Measurements from ENCODE around the gene NFASC.

NFASC gene

GRCh38 chr1:204979306-204979705, 108.6 kb downstream of the NFASC start:
- DNase-seq (ENCODE audit: low spot score) (no peak), FAIRE-seq (no peak)

DNA sequence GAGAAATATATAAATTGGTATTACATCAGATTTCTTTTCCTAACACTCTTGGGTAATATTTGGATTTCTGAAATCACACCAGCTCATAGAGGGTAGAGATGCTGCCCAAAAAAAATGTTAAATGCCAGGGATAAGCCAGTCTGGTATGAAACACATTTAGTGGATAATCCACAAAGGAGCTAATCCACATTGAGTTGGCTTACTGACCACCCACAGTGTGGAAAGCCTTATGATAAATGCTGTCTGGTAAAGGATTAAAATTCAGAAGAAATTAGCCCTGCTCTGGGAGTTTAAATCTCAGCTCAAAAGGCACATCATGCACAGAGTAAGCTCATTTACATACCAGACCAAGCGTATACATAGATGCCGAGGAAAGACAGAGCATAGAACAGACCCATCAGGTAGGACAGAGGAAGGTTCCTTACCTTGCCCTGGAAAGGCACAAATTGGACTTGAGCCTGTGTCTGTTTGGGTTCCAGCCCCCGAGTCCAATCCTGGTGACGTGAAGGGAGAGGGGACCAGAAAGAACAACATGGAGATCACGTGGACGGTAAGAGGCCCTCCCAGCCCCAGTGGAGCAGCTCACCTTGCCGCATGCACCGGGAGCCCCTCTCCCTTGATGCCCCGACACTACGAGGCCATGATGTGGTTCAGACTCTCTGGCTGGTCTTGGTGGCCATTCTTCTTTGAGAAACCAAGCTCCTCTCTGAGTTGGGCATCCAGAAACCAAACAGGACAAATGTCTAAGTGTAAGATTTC, 109.4 kb downstream of the NFASC start:
- peak; percentile 32 for FAIRE-seq
- DNase-seq (ENCODE audit: low spot score), result no peak

GRCh38 chr1:204980840-204981405, 110.3 kb downstream of the NFASC start:
- DNase-seq (ENCODE audit: low spot score) (no peak), FAIRE-seq (no peak)

GRCh38 chr1:204983136-204983535, 112.5 kb downstream of the NFASC start:
- no peak for FAIRE-seq

DNA sequence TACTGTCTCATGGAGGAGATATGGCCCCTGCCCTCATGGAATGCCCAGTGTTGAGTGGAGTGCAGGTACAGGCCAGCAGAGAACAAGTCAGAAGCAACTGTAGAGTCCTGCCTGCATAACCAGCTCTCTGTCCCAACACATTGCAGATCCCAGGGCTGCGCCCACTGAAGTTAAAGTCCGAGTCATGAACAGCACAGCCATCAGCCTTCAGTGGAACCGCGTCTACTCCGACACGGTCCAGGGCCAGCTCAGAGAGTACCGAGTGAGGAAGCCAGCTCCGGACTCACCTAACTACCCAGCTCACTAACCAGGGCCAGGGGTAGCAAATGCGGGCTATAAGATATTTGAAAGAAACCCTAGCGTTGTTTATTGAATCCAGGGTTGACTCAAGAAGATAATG, 113.2 kb downstream of the NFASC start:
- no peak for DNase-seq (ENCODE audit: low spot score)
- no peak for FAIRE-seq

More at GRCh38 chr1:204983136-204983535, 112.5 kb downstream of the NFASC start:
- no peak for DNase-seq (ENCODE audit: low spot score)

DNA sequence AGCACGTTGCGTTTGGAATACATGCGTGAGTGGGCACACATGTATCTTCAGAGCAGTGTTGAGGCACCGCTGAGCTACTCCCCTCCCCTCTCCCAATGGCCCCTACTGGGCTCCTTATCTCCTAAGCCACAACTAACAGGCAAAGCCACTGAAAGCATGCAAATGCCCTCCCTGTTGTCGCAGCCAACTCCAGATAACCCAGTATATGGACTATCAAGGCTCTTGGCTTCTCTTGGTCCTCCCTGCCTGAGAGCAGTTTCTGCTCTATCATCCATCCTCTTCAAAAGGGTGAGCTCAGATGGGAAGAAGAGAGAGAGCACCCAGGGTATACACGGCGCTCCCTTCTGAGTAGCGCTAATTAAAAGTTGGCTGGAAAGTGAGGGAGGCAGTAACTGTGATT, 113.8 kb downstream of the NFASC start:
- no peak for FAIRE-seq
- no peak for DNase-seq (ENCODE audit: low spot score)

GRCh38 chr1:204986181-204986580, 115.5 kb downstream of the NFASC start:
- DNase-seq (ENCODE audit: low spot score) (no peak), FAIRE-seq (no peak)

- no peak for FAIRE-seq
- DNase-seq (ENCODE audit: low spot score), result no peak
These were observed 117.0 kb downstream of the NFASC start for GRCh38 chr1:204987689-204988088.

DNA sequence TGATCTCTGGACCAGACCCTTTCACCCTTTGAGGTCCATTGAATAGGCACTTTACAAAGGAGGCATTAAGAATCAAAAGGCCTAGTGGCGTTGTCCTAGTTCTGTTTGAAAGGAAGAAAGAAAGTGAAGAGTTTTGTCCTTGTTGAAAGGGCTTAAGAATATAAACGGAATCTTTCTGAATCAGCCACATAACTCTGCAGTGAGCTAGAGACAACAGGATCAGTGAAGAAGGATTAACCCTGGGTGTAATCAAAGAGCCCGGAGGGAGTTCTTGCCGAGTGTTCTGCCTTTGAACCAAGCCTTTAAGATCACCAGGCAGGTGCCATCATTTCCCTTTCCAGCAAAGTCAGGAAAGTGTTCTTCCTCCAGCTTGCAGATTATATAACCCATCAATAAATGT, 117.5 kb downstream of the NFASC start:
- DNase-seq (ENCODE audit: low spot score), result no peak
- FAIRE-seq, result no peak

GRCh38 chr1:204989266-204990058, 118.8 kb downstream of the NFASC start:
- FAIRE-seq, result no peak
- peak; percentile 88 for DNase-seq (ENCODE audit: low spot score)

DNA sequence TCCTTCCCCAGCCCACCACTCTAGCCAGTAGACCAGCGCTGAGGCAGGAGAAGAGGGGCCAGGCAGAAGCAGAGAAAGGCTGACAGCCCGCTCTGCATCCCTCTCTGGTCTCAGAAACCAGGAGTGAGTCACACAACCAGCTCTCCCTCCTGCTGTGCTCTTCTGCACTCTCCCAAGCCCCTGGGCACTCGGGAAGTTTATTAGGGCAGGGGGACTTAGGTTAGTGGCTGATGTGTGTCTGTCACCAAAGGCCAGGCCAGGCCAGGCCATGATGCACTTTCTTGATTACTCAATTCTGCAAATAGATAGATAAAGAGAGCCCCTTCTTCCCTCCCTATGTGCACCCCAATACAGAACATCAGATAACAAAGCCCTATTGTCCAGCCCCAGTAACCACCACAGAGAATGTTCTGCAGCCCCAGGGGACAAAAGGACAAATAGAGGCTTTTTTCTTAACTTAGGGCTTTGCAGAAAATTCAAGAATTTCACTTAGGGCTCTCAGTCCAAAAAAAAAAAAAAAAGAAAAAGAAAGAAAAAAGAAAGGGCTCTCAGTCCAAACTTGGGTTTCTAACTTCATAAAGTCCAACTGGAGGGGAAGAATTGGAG, 119.5 kb downstream of the NFASC start:
- FAIRE-seq (no peak), DNase-seq (ENCODE audit: low spot score) (no peak)

- FAIRE-seq, result no peak
These were observed 120.2 kb downstream of the NFASC start for GRCh38 chr1:204990721-204991341.

DNA sequence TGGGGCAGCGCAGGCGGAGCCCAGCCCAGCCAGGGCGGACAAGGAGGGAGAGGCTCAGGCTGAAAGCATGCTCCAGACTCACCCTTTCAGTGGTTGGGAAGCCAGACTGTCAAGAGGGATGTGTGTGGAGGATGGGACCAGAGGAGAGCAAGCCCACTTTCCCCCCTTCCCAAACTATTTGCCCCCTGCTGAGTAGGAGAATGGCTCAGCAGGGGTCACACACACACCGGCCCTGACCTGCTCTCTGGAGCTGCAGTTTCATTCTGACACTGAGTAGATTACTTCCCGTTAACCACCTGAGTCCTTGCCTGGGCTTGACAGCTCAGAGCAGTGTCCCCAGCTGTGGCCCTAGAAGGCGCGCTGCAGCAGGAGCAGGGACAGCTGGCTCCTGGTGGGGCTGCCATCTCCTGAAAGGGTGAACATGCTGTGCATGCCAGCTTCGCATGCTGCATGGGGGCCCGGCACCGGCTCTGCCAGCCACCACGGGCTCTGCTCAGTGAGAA, 120.7 kb downstream of the NFASC start:
- DNase-seq (ENCODE audit: low spot score) (no peak), FAIRE-seq (no peak)

More at GRCh38 chr1:204990721-204991341, 120.2 kb downstream of the NFASC start:
- no peak for DNase-seq (ENCODE audit: low spot score)

GRCh38 chr1:204992201-204992997, 121.7 kb downstream of the NFASC start:
- FAIRE-seq (no peak), DNase-seq (ENCODE audit: low spot score) (no peak)

DNA sequence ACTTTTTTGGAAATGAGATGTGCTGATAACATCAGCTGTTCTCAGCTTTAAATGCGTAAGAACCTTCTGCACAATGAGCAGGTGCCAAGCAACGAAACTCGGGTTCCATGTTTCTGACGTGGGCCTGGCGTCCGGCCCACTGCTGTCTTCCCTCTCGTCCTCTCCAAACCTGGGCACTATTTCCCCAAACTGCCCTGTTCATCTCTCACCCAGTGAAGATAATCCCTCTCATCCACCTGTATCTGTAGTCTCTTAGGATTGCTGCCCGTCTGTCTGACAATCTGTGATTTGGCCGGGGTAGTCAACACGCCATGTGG, 122.3 kb downstream of the NFASC start:
- DNase-seq (ENCODE audit: low spot score) (no peak), FAIRE-seq (no peak)

DNA sequence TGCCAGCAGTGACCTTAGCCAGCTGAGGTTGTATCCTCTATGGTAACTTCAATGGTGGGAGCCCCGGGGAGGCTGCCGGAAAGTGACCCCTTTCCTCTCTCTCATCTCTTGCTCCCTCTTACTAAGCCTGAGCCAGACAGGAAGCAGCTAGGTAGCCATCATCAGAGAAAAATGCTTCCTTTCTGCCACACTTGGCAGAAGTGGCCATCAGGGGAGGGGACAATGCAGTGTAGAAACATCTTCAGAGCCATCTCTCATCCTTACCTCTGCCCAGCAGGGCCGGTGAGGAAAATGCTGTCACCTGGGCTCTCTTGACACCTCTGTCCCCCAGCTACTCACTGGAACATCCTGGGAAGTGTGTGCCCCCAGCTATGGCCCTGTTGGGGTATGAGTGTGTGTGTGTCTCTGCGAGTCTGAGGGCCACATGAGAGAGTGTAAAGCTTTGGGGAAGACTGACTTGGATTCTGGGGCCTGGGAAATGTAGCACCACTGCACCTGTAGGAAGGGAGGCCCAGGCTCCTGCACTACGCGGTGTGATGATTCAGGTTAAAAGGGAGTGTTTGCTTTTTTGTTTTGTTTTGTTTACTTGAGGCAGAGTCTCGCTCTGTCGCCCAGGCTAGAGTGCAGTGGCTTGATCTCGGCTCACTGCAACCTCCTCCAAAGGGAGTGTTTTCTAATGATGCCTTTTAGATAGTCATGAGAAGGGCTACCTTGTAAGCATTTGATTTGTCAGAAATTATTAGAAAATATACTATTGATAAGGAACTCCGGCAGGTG, 123.6 kb downstream of the NFASC start:
- no peak for DNase-seq (ENCODE audit: low spot score)
- FAIRE-seq, result no peak

- DNase-seq (ENCODE audit: low spot score) (no peak), FAIRE-seq (no peak)
These were observed 126.3 kb downstream of the NFASC start for GRCh38 chr1:204996981-204997380.

DNA sequence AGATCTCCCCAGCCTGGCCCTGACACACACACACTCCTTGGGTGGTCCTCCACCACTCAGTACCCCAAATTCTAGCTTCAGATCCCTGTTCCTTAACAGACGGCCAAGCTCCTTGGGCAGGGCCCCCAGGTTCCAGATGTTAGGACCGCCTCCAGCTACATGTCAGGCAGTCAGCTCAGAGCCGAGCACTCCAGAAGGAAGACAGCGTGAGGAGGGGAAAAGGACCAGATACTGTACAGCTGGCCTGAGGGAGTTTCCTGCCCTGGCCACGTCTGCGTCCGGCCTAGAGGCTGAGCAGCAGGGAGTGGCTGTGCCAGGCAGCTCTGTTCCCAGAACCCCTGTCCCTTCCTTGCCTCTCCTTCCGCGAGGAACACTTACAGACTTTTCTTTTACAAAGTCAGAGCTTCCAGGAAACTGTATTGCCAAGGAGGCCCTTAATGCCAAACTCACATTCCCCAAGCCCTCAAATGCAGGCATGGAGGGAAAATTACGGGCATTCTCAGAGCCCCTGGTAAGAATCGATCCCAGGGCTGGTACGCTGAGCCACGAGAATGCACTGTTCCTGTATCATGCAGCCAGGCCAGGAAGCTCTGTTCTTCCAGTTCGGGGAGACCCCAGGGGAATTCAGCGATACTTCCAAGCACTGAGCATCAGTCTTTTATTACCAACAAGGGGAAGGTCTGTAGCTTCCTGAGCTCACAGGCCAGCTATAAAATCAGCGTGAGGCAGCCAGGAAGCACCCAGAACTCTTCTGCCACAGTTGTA, 127.1 kb downstream of the NFASC start:
- no peak for FAIRE-seq
- no peak for DNase-seq (ENCODE audit: low spot score)

DNA sequence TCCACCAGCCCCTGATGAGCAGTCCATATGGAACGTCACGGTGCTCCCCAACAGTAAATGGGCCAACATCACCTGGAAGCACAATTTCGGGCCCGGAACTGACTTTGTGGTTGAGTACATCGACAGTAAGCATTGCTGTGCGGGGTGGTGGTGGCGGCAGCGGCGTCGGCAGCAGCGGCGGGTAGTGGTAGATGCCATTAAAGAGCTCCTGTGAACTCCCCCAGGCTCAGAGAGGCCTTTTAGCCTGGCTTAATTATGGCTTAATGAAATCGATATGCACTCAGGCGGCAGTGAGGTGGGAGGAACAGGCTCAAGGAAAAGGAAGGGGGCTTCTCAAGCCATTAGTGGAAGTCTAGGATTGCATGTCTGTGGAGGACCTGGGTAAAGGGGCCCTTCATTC, 130.5 kb downstream of the NFASC start:
- DNase-seq (ENCODE audit: low spot score) (no peak), FAIRE-seq (no peak)

Data from urothelium cell line (cell line).